Measurements from ENCODE around the gene CACTIN. TPM values are rescaled to one million over a fixed set of nuclear protein-coding genes. Genes with fewer than 3 reads are reported as not detected.

Gene CACTIN
- total RNA-seq, 2 experiments from 2014 or later = 25.8 to 25.9 TPM

DNA sequence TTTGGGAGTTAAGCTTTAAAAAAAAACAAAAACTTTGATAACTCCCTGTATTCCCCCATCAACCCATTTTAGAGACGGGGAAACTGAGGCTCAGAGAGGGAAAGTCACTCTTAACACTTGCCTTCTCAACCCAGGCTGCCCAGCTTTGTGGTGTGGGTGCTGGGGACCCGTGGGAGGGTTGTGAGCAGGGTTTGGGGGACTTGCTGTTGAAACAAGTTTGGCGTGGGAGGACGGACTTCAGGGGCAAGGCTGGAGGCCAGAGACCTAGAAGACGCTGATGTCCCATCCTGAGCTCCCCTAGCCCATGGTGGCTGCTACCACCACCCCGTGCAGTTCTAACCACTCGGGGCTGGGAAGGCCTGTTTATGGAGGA lies 747 bp upstream of the CACTIN start:
- ChIA-PET POLR2A (interaction anchor here (0.7 to 1.0 kb wide), 4 partner anchors 23 to 1513 kb away, joined by 3 to 6 read pairs (median 4); partner anchors contain the start of gene MRPL54), CTCF (interaction anchor here (0.9 kb wide), 1 partner anchor 73 kb away, joined by 3 read pairs; the partner anchor contains the start of gene PIP5K1C)
- peaks cover 35% of the 10 kb centered on the region for H3K4me1 ChIP-seq (ENCODE audit: insufficient read depth, low read length)
- peak overlapping the region; percentile 85 for H3K4me3 ChIP-seq (ENCODE audit: low read length)
- H3K27me3 Mint-ChIP-seq = no peaks in the 10 kb centered on the region
- no peaks in the 10 kb centered on the region for H3K9me3 Mint-ChIP-seq
- H3K4me3 Mint-ChIP-seq = peak overlapping the region; percentile 92
- no peaks in the 10 kb centered on the region for H3K27me3 ChIP-seq (ENCODE audit: control insufficient read depth in 1 of 2, insufficient read depth in 2 of 2, low read length in 2 of 2)
- no peaks in the 10 kb centered on the region for H3K9me3 ChIP-seq (ENCODE audit: control insufficient read depth in 1 of 2, insufficient read depth in 1 of 2, low read length in 2 of 2)
- intact Hi-C loops (cut with DNase I, micrococcal nuclease) = loop anchor here (1.0 to 2.0 kb wide), 4 partner anchors 55 to 121 kb away; partner anchors contain the start of genes FZR1 (in 1 of the 2), HMG20B (in 1 of the 2) and MFSD12 (in 1 of the 2)
- peak in 1 of 14 experiments; percentile 53 for DNase-seq
- peak overlapping the region; percentile 94 for H3K27ac Mint-ChIP-seq
- peaks cover 20% of the 10 kb centered on the region for H3K36me3 Mint-ChIP-seq (ENCODE audit: low read depth)
- no peak for ATAC-seq (ENCODE audit: poor library complexity)
- H3K36me3 ChIP-seq (ENCODE audit: insufficient read depth, low read length) = peaks cover 15% of the 10 kb centered on the region
- no peak overlapping the region for H3K27ac ChIP-seq (ENCODE audit: low read depth in 1 of 2, low read length in 2 of 2)
- peaks cover 21% of the 10 kb centered on the region for H3K4me1 Mint-ChIP-seq (ENCODE audit: low read depth)
- no peak for TF ChIP-seq CTCF (IDR thresholded peaks at IDR 0.05)

DNA sequence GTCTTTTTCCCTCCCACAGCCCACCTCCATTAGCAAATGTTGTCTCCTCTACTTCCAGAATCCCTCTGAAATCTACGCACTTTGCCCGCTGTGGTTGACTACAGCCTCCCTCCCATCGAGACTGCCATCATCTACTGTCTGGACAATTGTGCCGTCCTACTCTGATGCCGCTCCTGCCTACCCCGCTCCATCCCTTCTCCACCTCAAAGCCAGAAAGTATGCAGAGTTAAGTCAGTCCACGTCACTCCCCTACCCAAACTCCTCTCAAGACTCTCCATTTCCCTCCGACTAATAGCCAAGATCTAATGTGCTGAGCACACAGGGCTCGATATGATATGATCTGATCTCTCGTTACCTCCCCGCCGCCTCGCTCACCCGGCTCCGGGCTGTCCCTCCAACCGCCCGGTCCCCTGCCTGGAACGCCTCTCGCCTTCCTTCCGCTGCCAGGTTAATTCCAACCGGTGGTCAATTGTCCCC lies 556 bp downstream of the CACTIN start:
- peaks cover 35% of the 10 kb centered on the region for H3K4me1 ChIP-seq (ENCODE audit: insufficient read depth, low read length)
- ChIA-PET CTCF (no interaction called here), POLR2A (no interaction called here)
- H3K27me3 Mint-ChIP-seq = no peaks in the 10 kb centered on the region
- TF ChIP-seq CTCF (IDR thresholded peaks at IDR 0.05) = no peak
- DNase-seq (no peak), ATAC-seq (ENCODE audit: poor library complexity) (no peak)
- intact Hi-C loops (cut with DNase I, micrococcal nuclease) = loop anchor here (1.0 to 2.0 kb wide), 4 partner anchors 53 to 119 kb away; partner anchors contain the start of genes FZR1 (in 1 of the 2), HMG20B (in 1 of the 2) and PIP5K1C (in 1 of the 2)
- H3K9me3 ChIP-seq (ENCODE audit: control insufficient read depth in 1 of 2, insufficient read depth in 1 of 2, low read length in 2 of 2) = no peaks in the 10 kb centered on the region
- peak overlapping the region; percentile 85 for H3K4me3 ChIP-seq (ENCODE audit: low read length)
- H3K36me3 Mint-ChIP-seq (ENCODE audit: low read depth) = peaks cover 23% of the 10 kb centered on the region
- peak overlapping the region; percentile 92 for H3K4me3 Mint-ChIP-seq
- H3K27me3 ChIP-seq (ENCODE audit: control insufficient read depth in 1 of 2, insufficient read depth in 2 of 2, low read length in 2 of 2) = no peaks in the 10 kb centered on the region
- peaks cover 21% of the 10 kb centered on the region for H3K4me1 Mint-ChIP-seq (ENCODE audit: low read depth)
- H3K27ac ChIP-seq (ENCODE audit: low read depth in 1 of 2, low read length in 2 of 2) = peak overlapping the region in 1 of 2 donors; percentile 83
- H3K27ac Mint-ChIP-seq = peak overlapping the region; percentile 94
- no peaks in the 10 kb centered on the region for H3K9me3 Mint-ChIP-seq
- H3K36me3 ChIP-seq (ENCODE audit: insufficient read depth, low read length) = peaks cover 22% of the 10 kb centered on the region

DNA sequence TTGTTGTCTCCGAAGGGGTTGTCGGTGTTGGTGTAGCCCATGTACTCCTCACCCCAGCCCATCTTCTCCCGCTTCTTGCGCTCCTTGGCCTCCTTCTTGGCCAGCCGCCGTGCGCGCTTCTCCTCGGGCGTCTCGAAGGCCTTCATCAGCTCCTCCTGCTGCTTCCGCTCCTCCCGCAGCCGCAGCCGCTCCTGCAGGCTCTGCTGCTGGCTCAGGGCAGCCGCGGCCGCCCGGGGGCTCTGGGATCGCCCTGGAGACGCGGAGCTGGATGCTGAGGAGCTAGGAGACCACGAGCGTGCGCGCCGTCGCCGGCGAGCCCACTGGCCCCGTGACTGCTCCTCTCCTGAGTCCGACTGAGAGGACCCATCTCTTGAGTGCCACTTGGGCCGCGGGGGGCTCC lies 2.9 kb downstream of the CACTIN start:
- no peaks in the 10 kb centered on the region for H3K9me3 Mint-ChIP-seq
- intact Hi-C loops (cut with DNase I, micrococcal nuclease) = no loop called here
- no peak overlapping the region for H3K27ac ChIP-seq (ENCODE audit: low read depth in 1 of 2, low read length in 2 of 2)
- no peak for DNase-seq
- peaks cover 35% of the 10 kb centered on the region for H3K4me1 ChIP-seq (ENCODE audit: insufficient read depth, low read length)
- H3K36me3 Mint-ChIP-seq (ENCODE audit: low read depth) = peaks cover 27% of the 10 kb centered on the region
- H3K27me3 ChIP-seq (ENCODE audit: control insufficient read depth in 1 of 2, insufficient read depth in 2 of 2, low read length in 2 of 2) = no peaks in the 10 kb centered on the region
- peaks cover 21% of the 10 kb centered on the region for H3K4me1 Mint-ChIP-seq (ENCODE audit: low read depth)
- peak overlapping the region; percentile 42 for H3K4me3 Mint-ChIP-seq
- ChIA-PET POLR2A (no interaction called here), CTCF (no interaction called here)
- no peaks in the 10 kb centered on the region for H3K9me3 ChIP-seq (ENCODE audit: control insufficient read depth in 1 of 2, insufficient read depth in 1 of 2, low read length in 2 of 2)
- H3K27me3 Mint-ChIP-seq = no peaks in the 10 kb centered on the region
- no peak for TF ChIP-seq CTCF (IDR thresholded peaks at IDR 0.05)
- H3K36me3 ChIP-seq (ENCODE audit: insufficient read depth, low read length) = peaks cover 41% of the 10 kb centered on the region
- no peak overlapping the region for H3K27ac Mint-ChIP-seq
- H3K4me3 ChIP-seq (ENCODE audit: low read length) = no peak overlapping the region
- no peak for ATAC-seq (ENCODE audit: poor library complexity)
